GM19328 (cell line): ENCODE results near the gene SLC4A7.
A peak's percentile ranks its signal among the peaks of the same experiment; 100 is the strongest.
"Not testable (repeated sequence)": the region's sequence is repeated elsewhere in the genome, so short reads cannot be mapped to it uniquely, and the experiment has no call there.

Experiments
- ATAC-seq: cut with Tn5 transposase; IDR thresholded peaks from one replicate; pipeline ENCODE4 v1.9.1; 2021; ENCODE audit warnings: mild to moderate bottlenecking, moderate library complexity; ENCODE audit not compliant: unreplicated experiment

Gene SLC4A7

GRCh38 chr3:27366062-27366591 lies 118.1 kb downstream of the SLC4A7 start:
- no peak for ATAC-seq

GRCh38 chr3:27360113-27361078 lies 123.8 kb downstream of the SLC4A7 start:
- ATAC-seq: peak; percentile 39

GRCh38 chr3:27358372-27358771 lies 125.8 kb downstream of the SLC4A7 start:
- ATAC-seq: no peak

- peak; percentile 81 for ATAC-seq
These were observed 126.4 kb downstream of the SLC4A7 start for GRCh38 chr3:27357665-27358258.

GRCh38 chr3:27356976-27357375 lies 127.2 kb downstream of the SLC4A7 start:
- ATAC-seq: no peak

- no peak for ATAC-seq
These were observed 129.5 kb downstream of the SLC4A7 start for GRCh38 chr3:27354588-27355203.

GRCh38 chr3:27354161-27354560 lies 130.0 kb downstream of the SLC4A7 start:
- ATAC-seq: no peak

GRCh38 chr3:27353221-27353620 lies 131.0 kb downstream of the SLC4A7 start:
- no peak for ATAC-seq

- no peak for ATAC-seq
These were observed 132.1 kb downstream of the SLC4A7 start for GRCh38 chr3:27352047-27352446.

GRCh38 chr3:27349832-27350231 lies 134.4 kb downstream of the SLC4A7 start:
- ATAC-seq: peak; percentile 74

- no peak for ATAC-seq
These were observed 138.0 kb downstream of the SLC4A7 start for GRCh38 chr3:27345959-27346865.

- ATAC-seq: no peak
These were observed 138.7 kb downstream of the SLC4A7 start for GRCh38 chr3:27345493-27345892.

- ATAC-seq: no peak
These were observed 139.1 kb downstream of the SLC4A7 start for GRCh38 chr3:27345045-27345444.

- no peak for ATAC-seq
These were observed 140.0 kb downstream of the SLC4A7 start for GRCh38 chr3:27344192-27344591.

GRCh38 chr3:27342267-27342666 lies 141.9 kb downstream of the SLC4A7 start:
- no peak for ATAC-seq

- peak; percentile 94 for ATAC-seq
These were observed 143.7 kb downstream of the SLC4A7 start for GRCh38 chr3:27340534-27340933.

GRCh38 chr3:27335571-27335970 lies 148.6 kb downstream of the SLC4A7 start:
- ATAC-seq: no peak

- no peak for ATAC-seq
These were observed 150.3 kb downstream of the SLC4A7 start for GRCh38 chr3:27333843-27334242.

- not testable (repeated sequence) for ATAC-seq
These were observed 155.0 kb downstream of the SLC4A7 start for GRCh38 chr3:27328982-27329762.
